Mesenchymal stem cell (in vitro differentiated cells and primary cell): ENCODE results near the gene FBXO17.

Source experiments
- DNase-seq: peaks from one replicate; pipeline ENCODE4 v3.0.0-alpha.2; 2013
- H2AFZ ChIP-seq: one replicate; pipeline ENCODE4 v1.6.1; 2013; ENCODE audit warnings: low read depth, mild to moderate bottlenecking, control low read depth, inconsistent platforms, low read length, moderate library complexity
- H2AK5ac ChIP-seq: 2 replicates; pipeline ENCODE4 v1.6.1; 2013; ENCODE audit warnings: low read length, moderate library complexity, mild to moderate bottlenecking, inconsistent platforms; ENCODE audit not compliant: severe bottlenecking
- H2BK120ac ChIP-seq: one replicate; pipeline ENCODE4 v1.6.1; 2013; ENCODE audit warnings: low read depth, mild to moderate bottlenecking, inconsistent platforms, low read length, moderate library complexity
- H2BK12ac ChIP-seq, 2 experiments: one replicate each; pipeline ENCODE4 v1.6.1; 2013; ENCODE audit warnings: inconsistent platforms in 2 of 2, low read length in 2 of 2, mild to moderate bottlenecking in 2 of 2, moderate library complexity in 2 of 2, control low read depth in 1 of 2
- H2BK15ac ChIP-seq: one replicate; pipeline ENCODE4 v1.6.1; 2013; ENCODE audit warnings: mild to moderate bottlenecking, low read depth, inconsistent platforms; ENCODE audit not compliant: poor library complexity, severe bottlenecking
- H2BK5ac ChIP-seq: 2 replicates; pipeline ENCODE4 v1.6.1; 2013; ENCODE audit warnings: low read depth, mild to moderate bottlenecking, low read length, control low read depth, inconsistent platforms; ENCODE audit not compliant: poor library complexity, severe bottlenecking
- H3K14ac ChIP-seq, 2 experiments: one replicate each; pipeline ENCODE4 v1.6.1; 2013; ENCODE audit warnings: inconsistent platforms in 2 of 2, low read length in 2 of 2, control low read depth in 1 of 2, mild to moderate bottlenecking in 1 of 2, moderate library complexity in 1 of 2
- H3K18ac ChIP-seq, 2 experiments: one replicate each; pipeline ENCODE4 v1.6.1; 2013; ENCODE audit warnings: inconsistent platforms in 2 of 2, low read length in 2 of 2, control low read depth in 1 of 2, low read depth in 1 of 2, mild to moderate bottlenecking in 1 of 2
- H3K23ac ChIP-seq, 2 experiments: one replicate each; pipeline ENCODE4 v1.6.1; 2013; ENCODE audit warnings: inconsistent platforms in 2 of 2, low read length in 2 of 2, mild to moderate bottlenecking in 2 of 2, moderate library complexity in 2 of 2, control low read depth in 1 of 2
- H3K27ac ChIP-seq: 2 replicates; pipeline ENCODE4 v1.5.1; 2013; ENCODE audit warnings: mild to moderate bottlenecking, moderate library complexity, low read length, control low read depth, inconsistent platforms; ENCODE audit not compliant: poor library complexity, severe bottlenecking
- H3K27me3 ChIP-seq, 2 experiments: 2 replicates each; pipeline versions ENCODE4 v1.6.1 to v1.7.0; 2013; ENCODE audit warnings: low read length in 2 of 2, mild to moderate bottlenecking in 2 of 2, moderate library complexity in 2 of 2, control low read depth in 1 of 2, inconsistent platforms in 1 of 2; ENCODE audit not compliant: control insufficient read depth in 1 of 2, insufficient read depth in 1 of 2
- H3K36me3 ChIP-seq, 2 experiments: 2 replicates each; pipeline versions ENCODE4 v1.6.1 to v1.7.0; 2013; ENCODE audit warnings: low read length in 2 of 2, control low read depth in 1 of 2, inconsistent platforms in 1 of 2, low read depth in 1 of 2, mild to moderate bottlenecking in 1 of 2; ENCODE audit not compliant: insufficient read depth in 2 of 2, control insufficient read depth in 1 of 2
- H3K4ac ChIP-seq, 2 experiments: one replicate each; pipeline ENCODE4 v1.6.1; 2013; ENCODE audit warnings: inconsistent platforms in 2 of 2, low read length in 2 of 2, mild to moderate bottlenecking in 2 of 2, moderate library complexity in 2 of 2, control low read depth in 1 of 2, low read depth in 1 of 2
- H3K4me1 ChIP-seq: 2 replicates; pipeline ENCODE4 v1.6.1; 2013; ENCODE audit warnings: low read depth, low read length, control low read depth; ENCODE audit not compliant: control insufficient read depth, insufficient read depth
- H3K4me2 ChIP-seq: 2 replicates; pipeline ENCODE4 v1.6.1; 2013; ENCODE audit warnings: low read length, mild to moderate bottlenecking, inconsistent platforms; ENCODE audit not compliant: poor library complexity, severe bottlenecking
- H3K4me3 ChIP-seq, 2 experiments: 2 replicates each; pipeline versions ENCODE4 v1.5.1 to v1.7.0; 2013; ENCODE audit warnings: low read length in 2 of 2, mild to moderate bottlenecking in 2 of 2, control low read depth in 1 of 2, low read depth in 1 of 2; ENCODE audit not compliant: insufficient read depth in 1 of 2
- H3K79me1 ChIP-seq: replicated peaks from 2 replicates; pipeline ENCODE4 v1.6.1; 2013; ENCODE audit warnings: mild to moderate bottlenecking, control low read depth, low read length, inconsistent platforms; ENCODE audit not compliant: poor library complexity, severe bottlenecking
- H3K9ac ChIP-seq: 2 replicates; pipeline ENCODE4 v1.7.0; 2013; ENCODE audit warnings: mild to moderate bottlenecking, low read length, moderate library complexity
- H3K9me3 ChIP-seq: 2 replicates; pipeline ENCODE4 v1.7.0; 2013; ENCODE audit warnings: mild to moderate bottlenecking, low read length; ENCODE audit not compliant: control insufficient read depth
- H4K8ac ChIP-seq: one replicate; pipeline ENCODE4 v1.6.1; 2013; ENCODE audit warnings: inconsistent platforms, mild to moderate bottlenecking, low read length, moderate library complexity
- H4K91ac ChIP-seq: one replicate; pipeline ENCODE4 v1.6.1; 2013; ENCODE audit warnings: mild to moderate bottlenecking, low read length, inconsistent platforms
- WGBS: methylation state at CpG from one replicate; pipeline ENCODE4 v1.1.7; 2013; ENCODE audit warnings: mixed read lengths; 5-methylcytosine and 5-hydroxymethylcytosine counted together

Gene FBXO17

GRCh38 chr19:38985262-38985661 lies 9.7 kb upstream of the FBXO17 start:
- Histone ChIP-seq H3K27me3 (peaks cover 0 to 4% of the 10 kb centered on the region in 2 experiments), H2BK120ac (no peak overlapping the region), H3K23ac (no peak overlapping the region)

GRCh38 chr19:38980583-38981374 lies 5.2 kb upstream of the FBXO17 start:
- H3K4me3 ChIP-seq, result no peak overlapping the region
- H3K18ac ChIP-seq, result no peak overlapping the region
- H2BK15ac ChIP-seq, result no peak overlapping the region
- no peaks in the 10 kb centered on the region for H3K79me1 ChIP-seq
- DNase-seq, result no peak
- H3K36me3 ChIP-seq, result no peaks in the 10 kb centered on the region
- no peak overlapping the region for H3K27ac ChIP-seq
- peaks cover 20% of the 10 kb centered on the region for H3K4me1 ChIP-seq
- no peak overlapping the region for H4K91ac ChIP-seq
- H3K4ac ChIP-seq, result no peak overlapping the region
- no peak overlapping the region for H2BK5ac ChIP-seq
- no peak overlapping the region for H3K9ac ChIP-seq
- H2BK12ac ChIP-seq, result no peak overlapping the region
- H4K8ac ChIP-seq, result no peak overlapping the region
- H3K9me3 ChIP-seq, result peaks cover 6% of the 10 kb centered on the region
- no peak overlapping the region for H3K23ac ChIP-seq
- H3K14ac ChIP-seq, result no peak overlapping the region
- no peak overlapping the region for H2BK120ac ChIP-seq
- peak overlapping the region; percentile 29 for H2AK5ac ChIP-seq
- WGBS, result 94% methylated on average over 10 of the region's 10 CpGs
- H2AFZ ChIP-seq, result no peak overlapping the region
- H3K27me3 ChIP-seq, result peaks cover 0 to under 1% of the 10 kb centered on the region in 2 experiments
- no peak overlapping the region for H3K4me2 ChIP-seq

More at GRCh38 chr19:38985262-38985661, 9.7 kb upstream of the FBXO17 start:
- Histone ChIP-seq H2AK5ac (no peak overlapping the region), H3K9ac (no peak overlapping the region), H4K8ac (no peak overlapping the region), H3K14ac (no peak overlapping the region), H3K36me3 (no peaks in the 10 kb centered on the region), H3K4me1 (peaks cover 15% of the 10 kb centered on the region), H2BK12ac (no peak overlapping the region), H3K9me3 (peaks cover 6% of the 10 kb centered on the region), H3K79me1 (no peaks in the 10 kb centered on the region), H2AFZ (no peak overlapping the region), H3K4me3 (no peak overlapping the region), H3K4ac (no peak overlapping the region), H2BK15ac (no peak overlapping the region), H2BK5ac (no peak overlapping the region), H3K4me2 (no peak overlapping the region), H3K18ac (no peak overlapping the region), H4K91ac (no peak overlapping the region), H3K27ac (no peak overlapping the region)
- DNase-seq, result no peak
- WGBS, result 79% methylated on average over 1 of the region's 1 CpG

DNA sequence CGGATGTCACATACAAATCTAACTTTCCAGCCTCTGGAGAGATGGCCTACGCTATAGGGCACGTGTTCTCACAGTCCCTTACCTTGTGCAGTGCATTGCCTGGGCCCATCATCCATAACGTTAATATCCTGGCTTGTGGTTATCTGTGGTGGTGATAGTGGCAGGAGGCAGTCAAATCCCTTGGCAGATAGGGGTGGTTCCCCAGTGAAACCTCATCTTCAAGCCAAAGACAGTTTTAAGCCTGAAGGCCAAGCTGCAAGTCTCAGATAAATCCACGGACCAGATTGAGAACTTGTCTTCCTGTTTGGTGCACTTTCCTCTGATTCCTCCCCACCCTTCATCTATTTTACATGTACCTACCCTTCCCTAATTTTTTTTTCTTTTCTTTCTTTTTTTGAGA lies 4.3 kb upstream of the FBXO17 start:
- H3K27me3 ChIP-seq, result no peaks in the 10 kb centered on the region

GRCh38 chr19:38978326-38978689 lies 2.8 kb upstream of the FBXO17 start:
- 50% methylated on average over 3 of the region's 3 CpGs for WGBS
- no peak overlapping the region for H3K9ac ChIP-seq
- no peak overlapping the region for H3K14ac ChIP-seq
- H2BK15ac ChIP-seq, result no peak overlapping the region
- no peak overlapping the region for H4K91ac ChIP-seq
- H3K4me1 ChIP-seq, result peaks cover 20% of the 10 kb centered on the region
- DNase-seq, result no peak
- no peaks in the 10 kb centered on the region for H3K9me3 ChIP-seq
- H2BK5ac ChIP-seq, result no peak overlapping the region
- no peak overlapping the region for H3K27ac ChIP-seq
- no peak overlapping the region for H3K4me2 ChIP-seq
- H2AFZ ChIP-seq, result no peak overlapping the region
- no peak overlapping the region for H3K18ac ChIP-seq
- no peak overlapping the region for H2BK12ac ChIP-seq
- H2AK5ac ChIP-seq, result no peak overlapping the region
- H3K4me3 ChIP-seq, result no peak overlapping the region
- peaks cover under 1% of the 10 kb centered on the region for H3K79me1 ChIP-seq
- H3K36me3 ChIP-seq, result no peaks in the 10 kb centered on the region
- H3K23ac ChIP-seq, result no peak overlapping the region
- no peaks in the 10 kb centered on the region for H3K27me3 ChIP-seq
- no peak overlapping the region for H3K4ac ChIP-seq
- H2BK120ac ChIP-seq, result no peak overlapping the region
- no peak overlapping the region for H4K8ac ChIP-seq

More for the DNA sequence above, 4.3 kb upstream of the FBXO17 start:
- H2AFZ ChIP-seq, result no peak overlapping the region
- no peaks in the 10 kb centered on the region for H3K9me3 ChIP-seq
- H3K4ac ChIP-seq, result no peak overlapping the region
- 91% methylated on average over 4 of the region's 5 CpGs for WGBS
- peak overlapping the region in 1 of 2 experiments; percentile 4 for H3K14ac ChIP-seq
- no peak overlapping the region for H3K23ac ChIP-seq
- H2BK15ac ChIP-seq, result no peak overlapping the region
- H3K9ac ChIP-seq, result no peak overlapping the region
- no peak overlapping the region for H4K91ac ChIP-seq
- H2BK120ac ChIP-seq, result no peak overlapping the region
- no peaks in the 10 kb centered on the region for H3K36me3 ChIP-seq
- H3K27ac ChIP-seq, result no peak overlapping the region
- no peak overlapping the region for H3K4me3 ChIP-seq
- no peak overlapping the region for H4K8ac ChIP-seq
- no peaks in the 10 kb centered on the region for H3K79me1 ChIP-seq
- no peak overlapping the region for H2AK5ac ChIP-seq
- DNase-seq, result no peak
- peaks cover 20% of the 10 kb centered on the region for H3K4me1 ChIP-seq
- no peak overlapping the region for H3K4me2 ChIP-seq
- H3K18ac ChIP-seq, result no peak overlapping the region
- H2BK5ac ChIP-seq, result no peak overlapping the region
- no peak overlapping the region for H2BK12ac ChIP-seq
